Ishikawa (cell line): Measurements from ENCODE around the gene PRCC.

Experiments
- CEBPB ChIP-seq: IDR thresholded peaks from 2 replicates; pipeline ENCODE4 v1.6.1; 2012
- CREB1 ChIP-seq: IDR thresholded peaks from 2 replicates; pipeline ENCODE4 v1.6.1; 2012; ENCODE audit warnings: low read depth
- EGR1 ChIP-seq: IDR thresholded peaks from 2 replicates; pipeline ENCODE4 v1.6.1; 2012
- EP300 ChIP-seq: IDR thresholded peaks from 2 replicates; pipeline ENCODE4 v1.6.1; 2012; ENCODE audit warnings: borderline replicate concordance
- FOXM1 ChIP-seq: IDR thresholded peaks from 2 replicates; pipeline ENCODE4 v1.6.1; 2012; ENCODE audit warnings: low read depth, borderline replicate concordance
- MAX ChIP-seq: IDR thresholded peaks from 2 replicates; pipeline ENCODE4 v1.6.1; 2012
- NFIC ChIP-seq: IDR thresholded peaks from 2 replicates; pipeline ENCODE4 v1.6.1; 2012
- RAD21 ChIP-seq: IDR thresholded peaks from 2 replicates; pipeline ENCODE4 v1.6.1; 2012; ENCODE audit warnings: low read depth
- REST ChIP-seq: IDR thresholded peaks from 2 replicates; pipeline ENCODE4 v1.6.1; 2012; ENCODE audit warnings: low read depth, mild to moderate bottlenecking
- TAF1 ChIP-seq: IDR thresholded peaks from 2 replicates; pipeline ENCODE4 v1.6.1; 2012; ENCODE audit warnings: low read depth, mild to moderate bottlenecking
- TCF12 ChIP-seq: IDR thresholded peaks from 2 replicates; pipeline ENCODE4 v1.6.1; 2012; ENCODE audit warnings: low read depth
- TEAD4 ChIP-seq: IDR thresholded peaks from 2 replicates; pipeline ENCODE4 v1.6.1; 2012
- USF1 ChIP-seq: IDR thresholded peaks from 2 replicates; pipeline ENCODE4 v1.6.1; 2012
- YY1 ChIP-seq: IDR thresholded peaks from 2 replicates; pipeline ENCODE4 v1.6.1; 2012; ENCODE audit warnings: low read depth
- ZBTB7A ChIP-seq: IDR thresholded peaks from 2 replicates; pipeline ENCODE4 v1.6.1; 2012; ENCODE audit warnings: low read depth

PRCC gene

GRCh38 chr1:156845953-156846545 lies 78.7 kb downstream of the PRCC start:
- TF ChIP-seq CREB1 (no peak), TEAD4 (no peak), RAD21 (no peak), REST (no peak), YY1 (no peak), EGR1 (no peak), CEBPB (no peak), ZBTB7A (no peak)

- TF ChIP-seq NFIC = no peak
- TF ChIP-seq RAD21 = no peak
- no peak for TF ChIP-seq REST
- no peak for TF ChIP-seq TEAD4
- TF ChIP-seq CREB1 = no peak
- no peak for TF ChIP-seq TAF1
- TF ChIP-seq USF1 = no peak
- no peak for TF ChIP-seq EP300
- no peak for TF ChIP-seq FOXM1
- TF ChIP-seq CEBPB = no peak
- no peak for TF ChIP-seq EGR1
- TF ChIP-seq TCF12 = no peak
- TF ChIP-seq MAX = no peak
- no peak for TF ChIP-seq ZBTB7A
- TF ChIP-seq YY1 = no peak
Observed at GRCh38 chr1:156846643-156847042, 79.3 kb downstream of the PRCC start.

- TF ChIP-seq REST = no peak
- TF ChIP-seq CEBPB = no peak
- TF ChIP-seq RAD21 = no peak
- TF ChIP-seq EP300 = no peak
- no peak for TF ChIP-seq TAF1
- no peak for TF ChIP-seq YY1
- no peak for TF ChIP-seq EGR1
- TF ChIP-seq NFIC = no peak
- no peak for TF ChIP-seq TEAD4
- no peak for TF ChIP-seq CREB1
- TF ChIP-seq ZBTB7A = no peak
Observed at GRCh38 chr1:156847591-156848460, 80.5 kb downstream of the PRCC start.

GRCh38 chr1:156848461-156849150 lies 81.3 kb downstream of the PRCC start:
- TF ChIP-seq USF1 = no peak
- no peak for TF ChIP-seq EP300
- no peak for TF ChIP-seq REST
- TF ChIP-seq FOXM1 = no peak
- no peak for TF ChIP-seq CEBPB
- TF ChIP-seq EGR1 = no peak
- no peak for TF ChIP-seq ZBTB7A
- TF ChIP-seq RAD21 = no peak
- no peak for TF ChIP-seq TEAD4
- TF ChIP-seq MAX = no peak
- no peak for TF ChIP-seq TAF1
